ENCODE measurements around the gene GSDME.
A peak's percentile ranks its signal among the peaks of the same experiment; 100 is the strongest.
"Not testable (repeated sequence)": the region's sequence is repeated elsewhere in the genome, so short reads cannot be mapped to it uniquely, and the experiment has no call there.

GSDME gene

GRCh38 chr7:24757353-24758275, at the start of gene GSDME:
Gene GSDME, minus strand, starts transcription at chr7:24757464. Its CDS starts 7,690 bp downstream, at chr7:24749774.
- H3K9ac ChIP-seq (ENCODE audit: low read depth, low read length), result peak within 1 kb of the TSS; percentile 76
- H3K36me3 ChIP-seq (ENCODE audit: insufficient read depth, low read length), result no peaks in the 10 kb centered on the region
- H3K9me3 ChIP-seq (ENCODE audit: control insufficient read depth, insufficient read depth, low read length), result no peaks in the 10 kb centered on the region
- no peaks in the 10 kb centered on the region for H3K4me1 ChIP-seq (ENCODE audit: insufficient read depth, low read length)

GRCh38 chr7:24802300-24802699, 45.0 kb upstream of the GSDME start:
- Histone ChIP-seq H3K36me3 (ENCODE audit: insufficient read depth, low read length) (0 out of 2 replicates have a peak, but pooled peaks cover 7% of the 10 kb centered on the region), H3K9me3 (ENCODE audit: control insufficient read depth, insufficient read depth, low read length) (no peaks in the 10 kb centered on the region), H3K4me1 (ENCODE audit: insufficient read depth, low read length) (no peaks in the 10 kb centered on the region), H3K9ac (ENCODE audit: low read depth, low read length) (no peak overlapping the region)

GRCh38 chr7:24801883-24802282, 44.6 kb upstream of the GSDME start:
- no peaks in the 10 kb centered on the region for H3K9me3 ChIP-seq (ENCODE audit: control insufficient read depth, insufficient read depth, low read length)
- 0 out of 2 replicates have a peak, but pooled peaks cover 7% of the 10 kb centered on the region for H3K36me3 ChIP-seq (ENCODE audit: insufficient read depth, low read length)
- no peaks in the 10 kb centered on the region for H3K4me1 ChIP-seq (ENCODE audit: insufficient read depth, low read length)
- H3K9ac ChIP-seq (ENCODE audit: low read depth, low read length), result no peak overlapping the region

DNA sequence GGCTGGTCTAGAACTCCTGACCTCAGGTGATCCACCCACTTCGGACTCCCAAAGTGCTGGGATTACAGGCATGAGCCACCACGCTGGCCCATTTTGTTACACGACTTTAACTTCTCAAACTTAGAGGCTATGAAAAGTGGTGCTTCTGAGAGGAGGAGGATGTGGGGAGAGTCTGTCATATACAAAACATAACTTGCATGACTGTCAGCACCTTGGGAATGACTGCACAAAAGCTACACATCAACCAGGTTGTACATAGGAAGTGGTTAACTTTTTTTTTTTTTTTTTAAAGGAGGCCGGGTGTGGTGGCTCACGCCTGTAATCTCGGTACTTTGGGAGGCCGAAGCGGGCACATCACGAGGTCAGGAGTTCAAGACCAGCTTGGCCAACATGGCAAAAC, 43.4 kb upstream of the GSDME start:
- Histone ChIP-seq H3K4me1 (ENCODE audit: insufficient read depth, low read length) (no peaks in the 10 kb centered on the region), H3K36me3 (ENCODE audit: insufficient read depth, low read length) (0 out of 2 replicates have a peak, but pooled peaks cover 9% of the 10 kb centered on the region), H3K9me3 (ENCODE audit: control insufficient read depth, insufficient read depth, low read length) (no peaks in the 10 kb centered on the region), H3K9ac (ENCODE audit: low read depth, low read length) (no peak overlapping the region)

DNA sequence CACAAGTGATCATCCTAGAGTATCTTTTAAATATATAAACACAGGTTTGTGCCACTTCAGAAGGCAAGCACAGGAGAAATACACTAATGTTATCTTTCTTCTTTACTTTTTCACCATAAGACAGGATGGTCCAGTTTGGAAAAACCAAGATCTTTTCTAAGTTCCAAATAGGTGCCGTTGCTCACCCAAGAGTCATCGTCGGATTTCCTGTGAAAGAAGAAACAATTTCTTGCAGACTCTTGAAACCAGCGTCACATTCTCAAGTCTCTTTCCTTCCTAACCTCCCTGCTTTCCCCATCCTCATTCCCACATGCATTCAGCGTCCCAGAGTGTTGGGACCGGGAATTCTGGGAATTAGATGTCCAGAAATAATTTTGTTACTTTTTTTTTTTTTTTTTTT, 42.8 kb upstream of the GSDME start:
- no peak overlapping the region for H3K9ac ChIP-seq (ENCODE audit: low read depth, low read length)

DNA sequence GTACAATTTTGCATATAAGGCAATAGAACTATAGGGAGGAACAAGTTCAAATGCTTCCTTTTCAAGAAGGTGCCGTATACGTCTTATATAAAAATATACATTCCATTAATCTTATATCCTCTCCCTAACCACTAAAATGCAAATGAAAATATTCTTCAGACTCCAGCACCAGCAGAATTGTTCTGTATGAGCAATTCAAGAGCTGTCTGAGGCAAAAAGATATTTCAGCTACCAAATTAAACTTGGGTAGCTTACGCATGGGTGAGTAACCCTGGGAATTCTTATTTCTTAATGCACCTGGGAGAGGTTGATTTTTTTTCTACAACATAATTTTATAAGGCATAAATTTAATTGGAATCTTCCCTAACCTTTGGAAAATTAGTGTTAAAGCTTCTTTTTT, 42.2 kb upstream of the GSDME start:
- no peaks in the 10 kb centered on the region for H3K9me3 ChIP-seq (ENCODE audit: control insufficient read depth, insufficient read depth, low read length)
- H3K9ac ChIP-seq (ENCODE audit: low read depth, low read length), result no peak overlapping the region
- H3K4me1 ChIP-seq (ENCODE audit: insufficient read depth, low read length), result no peaks in the 10 kb centered on the region
- H3K36me3 ChIP-seq (ENCODE audit: insufficient read depth, low read length), result 0 out of 2 replicates have a peak, but pooled peaks cover 9% of the 10 kb centered on the region

More for the DNA sequence above, 42.8 kb upstream of the GSDME start:
- H3K9me3 ChIP-seq (ENCODE audit: control insufficient read depth, insufficient read depth, low read length), result no peaks in the 10 kb centered on the region
- no peaks in the 10 kb centered on the region for H3K4me1 ChIP-seq (ENCODE audit: insufficient read depth, low read length)
- H3K36me3 ChIP-seq (ENCODE audit: insufficient read depth, low read length), result 0 out of 2 replicates have a peak, but pooled peaks cover 9% of the 10 kb centered on the region

- Histone ChIP-seq H3K4me1 (ENCODE audit: insufficient read depth, low read length) (no peaks in the 10 kb centered on the region), H3K36me3 (ENCODE audit: insufficient read depth, low read length) (0 out of 2 replicates have a peak, but pooled peaks cover 9% of the 10 kb centered on the region), H3K9ac (ENCODE audit: low read depth, low read length) (no peak overlapping the region), H3K9me3 (ENCODE audit: control insufficient read depth, insufficient read depth, low read length) (no peaks in the 10 kb centered on the region)
Measured at GRCh38 chr7:24798261-24798660, 41.0 kb upstream of the GSDME start.

GRCh38 chr7:24797270-24797669, 40.0 kb upstream of the GSDME start:
- 0 out of 2 replicates have a peak, but pooled peaks cover 5% of the 10 kb centered on the region for H3K36me3 ChIP-seq (ENCODE audit: insufficient read depth, low read length)
- no peak overlapping the region for H3K9ac ChIP-seq (ENCODE audit: low read depth, low read length)
- H3K9me3 ChIP-seq (ENCODE audit: control insufficient read depth, insufficient read depth, low read length), result no peaks in the 10 kb centered on the region
- H3K4me1 ChIP-seq (ENCODE audit: insufficient read depth, low read length), result no peaks in the 10 kb centered on the region

GRCh38 chr7:24795407-24795767, 38.1 kb upstream of the GSDME start:
- no peak overlapping the region for H3K9ac ChIP-seq (ENCODE audit: low read depth, low read length)
- no peaks in the 10 kb centered on the region for H3K9me3 ChIP-seq (ENCODE audit: control insufficient read depth, insufficient read depth, low read length)
- H3K4me1 ChIP-seq (ENCODE audit: insufficient read depth, low read length), result no peaks in the 10 kb centered on the region
- H3K36me3 ChIP-seq (ENCODE audit: insufficient read depth, low read length), result 0 out of 2 replicates have a peak, but pooled peaks cover 2% of the 10 kb centered on the region

- not testable (repeated sequence) for H3K36me3 ChIP-seq (ENCODE audit: insufficient read depth, low read length); H3K9ac ChIP-seq (ENCODE audit: low read depth, low read length); H3K9me3 ChIP-seq (ENCODE audit: control insufficient read depth, insufficient read depth, low read length); H3K4me1 ChIP-seq (ENCODE audit: insufficient read depth, low read length)
Measured at GRCh38 chr7:24794751-24795406, 37.6 kb upstream of the GSDME start.

DNA sequence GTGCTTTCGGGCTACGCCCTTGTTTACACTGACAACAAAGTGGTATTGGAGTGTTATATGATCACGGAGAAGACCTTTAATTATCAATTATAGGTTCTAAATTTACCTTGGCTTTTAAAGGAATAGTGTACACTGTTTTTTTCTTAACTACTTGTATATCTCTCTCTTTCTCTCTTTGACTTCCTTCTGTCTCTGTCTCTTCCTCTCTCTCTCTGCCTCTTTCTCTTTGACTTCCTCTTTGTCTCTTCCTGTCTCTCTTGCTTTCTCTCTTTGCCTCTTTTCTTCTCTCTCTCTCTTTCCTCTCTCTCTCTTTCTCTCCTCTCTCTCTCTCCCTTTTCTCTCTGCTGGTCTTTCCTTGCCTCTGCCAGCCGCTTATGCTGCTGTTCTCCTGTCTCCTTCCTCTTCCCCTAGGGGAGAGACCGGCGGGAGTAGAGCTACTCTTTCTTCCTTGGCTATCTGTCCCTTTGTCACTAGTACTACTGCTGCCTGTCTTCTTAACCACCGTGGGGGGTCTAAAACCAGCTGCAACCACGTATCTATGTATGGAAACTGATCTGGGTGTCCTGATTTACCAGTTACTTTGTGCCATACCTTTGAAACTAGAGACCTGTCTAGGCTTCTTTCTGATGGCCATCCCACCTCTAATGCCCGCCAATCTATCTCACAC, 36.9 kb upstream of the GSDME start:
- Histone ChIP-seq H3K4me1 (ENCODE audit: insufficient read depth, low read length) (no peaks in the 10 kb centered on the region), H3K9ac (ENCODE audit: low read depth, low read length) (no peak overlapping the region), H3K9me3 (ENCODE audit: control insufficient read depth, insufficient read depth, low read length) (peaks cover under 1% of the 10 kb centered on the region; the same call in 1 of the 2 replicates), H3K36me3 (ENCODE audit: insufficient read depth, low read length) (0 out of 2 replicates have a peak, but pooled peaks cover 2% of the 10 kb centered on the region)

GRCh38 chr7:24788961-24789576, 31.8 kb upstream of the GSDME start:
- H3K9ac ChIP-seq (ENCODE audit: low read depth, low read length), result no peak overlapping the region
- H3K4me1 ChIP-seq (ENCODE audit: insufficient read depth, low read length), result no peaks in the 10 kb centered on the region
- H3K9me3 ChIP-seq (ENCODE audit: control insufficient read depth, insufficient read depth, low read length), result peaks cover 5% of the 10 kb centered on the region; the same call in 1 of the 2 replicates
- no peaks in the 10 kb centered on the region for H3K36me3 ChIP-seq (ENCODE audit: insufficient read depth, low read length)

- H3K9me3 ChIP-seq (ENCODE audit: control insufficient read depth, insufficient read depth, low read length), result peaks cover 5% of the 10 kb centered on the region; the same call in 1 of the 2 replicates
Measured at GRCh38 chr7:24788075-24788474, 30.8 kb upstream of the GSDME start.

GRCh38 chr7:24786941-24787340, 29.7 kb upstream of the GSDME start:
- H3K9me3 ChIP-seq (ENCODE audit: control insufficient read depth, insufficient read depth, low read length), result peaks cover 5% of the 10 kb centered on the region; the same call in 1 of the 2 replicates
- no peaks in the 10 kb centered on the region for H3K4me1 ChIP-seq (ENCODE audit: insufficient read depth, low read length)
- H3K36me3 ChIP-seq (ENCODE audit: insufficient read depth, low read length), result no peaks in the 10 kb centered on the region
- H3K9ac ChIP-seq (ENCODE audit: low read depth, low read length), result no peak overlapping the region; the same call in 1 of the 2 replicates

More at GRCh38 chr7:24788075-24788474, 30.8 kb upstream of the GSDME start:
- no peaks in the 10 kb centered on the region for H3K36me3 ChIP-seq (ENCODE audit: insufficient read depth, low read length)
- H3K9ac ChIP-seq (ENCODE audit: low read depth, low read length), result no peak overlapping the region
- H3K4me1 ChIP-seq (ENCODE audit: insufficient read depth, low read length), result no peaks in the 10 kb centered on the region
